Measurements from ENCODE around the gene CPT1B. TPM values are rescaled to one million over a fixed set of nuclear protein-coding genes. Genes with fewer than 3 reads are reported as not detected.

The CPT1B gene
- total and polyA plus RNA-seq, 2 of the 4 experiments (the other 2 are of a cell fraction): 0.36 to 1.8 TPM

GRCh38 chr22:50564289-50564688 is 13.9 kb downstream of the CPT1B start:
- no peak overlapping the region for H3K4me2 ChIP-seq (ENCODE audit: low read depth, low read length)
- no peak overlapping the region for H2AFZ ChIP-seq (replicated peaks; ENCODE audit: low read length, poor library complexity)
- intact Hi-C loops (cut with micrococcal nuclease) (no loop called here), dilution Hi-C loops (cut with HindIII; ENCODE audit: low sequenced_read_pairs, unreplicated experiment) (no loop called here), in situ Hi-C loops (cut with MboI; ENCODE audit: low sequenced_read_pairs) (no loop called here)
- DNase-seq (no peak), ATAC-seq (ENCODE audit: low read depth) (no peak)
- no peak overlapping the region for H3K9ac ChIP-seq (ENCODE audit: low read depth, low read length)
- no peak overlapping the region for H4K91ac ChIP-seq (ENCODE audit: insufficient read depth, low read depth, low read length)
- no peak overlapping the region for H2AK5ac ChIP-seq (ENCODE audit: low read depth, low read length)
- no peak overlapping the region for H3K56ac ChIP-seq (ENCODE audit: extremely low read depth, insufficient read depth, low read length)
- H3K14ac ChIP-seq (replicated peaks; ENCODE audit: low read depth, low read length): no peak overlapping the region
- 88% methylated on average over 7 of the region's 11 CpGs; no CpG with 5 or more reads in 1 of the 2 experiments for WGBS, 2 experiments (ENCODE audit: extremely low coverage in 2 of 2, insufficient read length in 1 of 2)
- TF ChIP-seq RFX5 (IDR thresholded peaks at IDR 0.05; ENCODE audit: low read depth, low read length) (no peak), FOS (IDR thresholded peaks at IDR 0.05; ENCODE audit: low read depth, low read length) (no peak), MXI1 (IDR thresholded peaks at IDR 0.05; ENCODE audit: borderline replicate concordance, low read depth, low read length) (no peak), RAD21 (IDR thresholded peaks at IDR 0.05; ENCODE audit: low read length) (no peak), NFE2L2 (IDR thresholded peaks at IDR 0.05; ENCODE audit: low read depth, low read length) (no peak)
- 0 out of 2 replicates have a peak, but pooled peaks cover 4% of the 10 kb centered on the region for H3K9me1 ChIP-seq (ENCODE audit: insufficient read depth, low read length)
- H3K18ac ChIP-seq (ENCODE audit: low read depth, low read length): no peak overlapping the region
- no peak overlapping the region for H2BK5ac ChIP-seq (ENCODE audit: low read depth, low read length, poor library complexity, severe bottlenecking)
- H2BK15ac ChIP-seq (ENCODE audit: low read depth, low read length): no peak overlapping the region
- no TSS peak for BruUV-seq (replicated peaks)
- no peaks in the 10 kb centered on the region for H3K4me1 ChIP-seq (ENCODE audit: control insufficient read depth, insufficient read depth, low read length)
- H4K20me1 ChIP-seq (ENCODE audit: insufficient read depth, low read length): no peaks in the 10 kb centered on the region
- no peak overlapping the region for H2BK120ac ChIP-seq (ENCODE audit: low read depth, low read length)
- no peak overlapping the region for H4K8ac ChIP-seq (ENCODE audit: low read depth in 2 of 2, low read length in 2 of 2)
- no peaks in the 10 kb centered on the region for H3K36me3 ChIP-seq (ENCODE audit: control insufficient read depth, insufficient read depth, low read length)
- H3K27me3 ChIP-seq (ENCODE audit: control insufficient read depth, insufficient read depth, low read length): peaks cover 19% of the 10 kb centered on the region; the same call in 1 of the 2 replicates
- H2AK9ac ChIP-seq (replicated peaks; ENCODE audit: low read depth, low read length, poor library complexity): no peak overlapping the region
- H3K4me3 ChIP-seq (ENCODE audit: insufficient read depth, low read depth, low read length): no peak overlapping the region
- H2BK20ac ChIP-seq (ENCODE audit: low read depth, low read length): no peak overlapping the region
- no peaks in the 10 kb centered on the region for H3K79me1 ChIP-seq (ENCODE audit: low read depth in 1 of 2, low read length in 2 of 2)
- H3K9me3 ChIP-seq (ENCODE audit: control insufficient read depth, insufficient read depth, low read length): no peaks in the 10 kb centered on the region
- ChIA-PET POLR2A (ENCODE audit: unreplicated experiment) (no interaction called here), CTCF (interaction anchor here (0.5 kb wide), 1 partner anchor 166 kb away, joined by 3 read pairs; no protein-coding TSS in a partner anchor)
- H3K23ac ChIP-seq (ENCODE audit: low read depth, low read length): no peak overlapping the region
- no peak overlapping the region for H3K27ac ChIP-seq (ENCODE audit: insufficient read depth, low read length)
- H3K4ac ChIP-seq (ENCODE audit: low read depth, low read length): no peak overlapping the region
- no peak overlapping the region for H4K5ac ChIP-seq (ENCODE audit: low read depth, low read length)

All from IMR-90 (cell line).